K562 (cell line): Measurements from ENCODE around the gene HEPACAM2. TPM values are rescaled to one million over a fixed set of nuclear protein-coding genes. Genes with fewer than 3 reads are reported as not detected.

Source experiments
- ATAC-seq: fragments of 200-7000 bp; cut with Tn5 transposase; 3 replicates; pipeline ENCODE4 v1.9.1; 2020; ENCODE audit warnings: moderate library complexity
- BruUV-seq: library from RNA; stranded (reverse); fragments of 400-500 nt; replicated peaks from 2 replicates; lab custom pipeline; 2021; lab: Mats Ljungman, UMichigan
- CTCF ChIA-PET: fragments of 300-600 bp; formaldehyde crosslinking; extraction: SDS; loops from one replicate; lab custom pipeline; 2021; ENCODE audit warnings: low intra/inter-chr PET ratio; lab: Yijun Ruan, JAX
- POLR2A ChIA-PET: fragments of 300-600, 350-650 bp; sonication (Branson Sonifier 250); formaldehyde crosslinking; extraction: SDS; loops from one replicate; lab custom pipeline; 2021; ENCODE audit warnings: antibody characterized with exemption, inconsistent platforms; lab: Yijun Ruan, JAX
- DNase-seq, 4 experiments: peaks; one replicate each; pipeline versions ENCODE4 v3.0.0 to v3.0.0-alpha.2; 2011 to 2018; ENCODE audit warnings: low spot score in 3 of 4, mixed read lengths in 3 of 4; ENCODE audit errors: extremely low read depth in 1 of 4
- FAIRE-seq: peaks from 2 replicates; lab custom pipeline; 2011; peaks lifted over from hg19 to GRCh38; lab: Jason Lieb, UNC
- H2AFZ ChIP-seq: 2 replicates; pipeline ENCODE4 v1.6.0; 2011; ENCODE audit warnings: low read depth, low read length, control low read depth, inconsistent platforms
- H3K27ac ChIP-seq: fragments of 200-600 bp; 3 replicates; pipeline ENCODE4 v1.8.0; 2011; ENCODE audit warnings: low read depth, mild to moderate bottlenecking, control low read depth, inconsistent platforms, low read length, moderate library complexity, mixed read lengths; ENCODE audit errors: extremely low read depth
- H3K27me3 ChIP-seq, 2 experiments: fragments of 300-600 bp in 1 of 2; 2 replicates in 1 of 2; 3 replicates in 1 of 2; pipeline versions ENCODE4 v1.6.0 to v1.8.0; 2011; ENCODE audit warnings: inconsistent platforms in 2 of 2, low read length in 2 of 2, mild to moderate bottlenecking in 1 of 2, mixed read lengths in 1 of 2, moderate library complexity in 1 of 2; ENCODE audit not compliant: control insufficient read depth in 2 of 2, insufficient read depth in 2 of 2
- H3K36me3 ChIP-seq: fragments of 300-600 bp; 3 replicates; pipeline ENCODE4 v1.8.0; 2011; ENCODE audit warnings: mild to moderate bottlenecking, low read length, inconsistent platforms; ENCODE audit not compliant: control insufficient read depth, insufficient read depth
- H3K4me1 ChIP-seq, 2 experiments: fragments of 200-600 bp in 1 of 2; replicated peaks in 1 of 2; 2 replicates in 1 of 2; 3 replicates in 1 of 2; pipeline versions ENCODE4 v1.5.1 to v1.8.0; 2011; ENCODE audit warnings: inconsistent platforms in 2 of 2, low read length in 2 of 2, mild to moderate bottlenecking in 1 of 2, mixed read lengths in 1 of 2, moderate library complexity in 1 of 2; ENCODE audit not compliant: control insufficient read depth in 2 of 2, insufficient read depth in 2 of 2
- H3K4me2 ChIP-seq: 2 replicates; pipeline ENCODE4 v1.6.1; 2011; ENCODE audit warnings: low read length, control low read depth, inconsistent platforms, mixed read lengths; ENCODE audit not compliant: insufficient read depth
- H3K4me3 ChIP-seq: fragments of 200-600 bp; sonication (generic), shearing (Covaris generic); 2 replicates; pipeline ENCODE4 v1.5.1; 2016; ENCODE audit warnings: control low read depth, inconsistent platforms
- H3K79me2 ChIP-seq: fragments of 200-600 bp; 3 replicates; pipeline ENCODE4 v1.8.0; 2011; ENCODE audit warnings: low read length, inconsistent platforms; ENCODE audit not compliant: control insufficient read depth, insufficient read depth
- H3K9ac ChIP-seq, 2 experiments: 2 replicates each; pipeline versions ENCODE4 v1.6.0 to v1.6.1; 2011; ENCODE audit warnings: low read depth in 2 of 2, low read length in 2 of 2, control low read depth in 1 of 2, inconsistent platforms in 1 of 2, mild to moderate bottlenecking in 1 of 2, mixed read lengths in 1 of 2; ENCODE audit not compliant: insufficient read depth in 1 of 2
- H3K9me1 ChIP-seq: one replicate; pipeline ENCODE4 v1.6.0; 2011; ENCODE audit warnings: inconsistent platforms, mild to moderate bottlenecking, low read length, moderate library complexity; ENCODE audit not compliant: control insufficient read depth, insufficient read depth
- H3K9me3 ChIP-seq: replicated peaks from 2 replicates; pipeline ENCODE4 v1.5.1; 2011; ENCODE audit warnings: low read depth, low read length, inconsistent platforms; ENCODE audit not compliant: control insufficient read depth, insufficient read depth
- H4K20me1 ChIP-seq: replicated peaks from 2 replicates; pipeline ENCODE4 v1.6.1; 2011; ENCODE audit warnings: low read length, inconsistent platforms, mixed read lengths; ENCODE audit not compliant: control insufficient read depth, insufficient read depth
- ARNT ChIP-seq, 2 experiments: fragments of 450-650 bp; IDR thresholded peaks; 2 replicates each; pipeline ENCODE4 v1.6.1; 2016; ENCODE audit warnings: mild to moderate bottlenecking in 1 of 2
- C11orf30 ChIP-seq: fragments of 450-650 bp; IDR thresholded peaks from 2 replicates; pipeline ENCODE4 v1.6.1; 2016; ENCODE audit warnings: low read depth, mild to moderate bottlenecking
- CUX1 ChIP-seq: fragments of 200-800 bp; sonication (Bioruptor generic); IDR thresholded peaks from 2 replicates; pipeline ENCODE4 v1.6.1; 2016; ENCODE audit warnings: missing genetic modification characterization, missing compliant biosample characterization
- FOXK2 ChIP-seq, 2 experiments: fragments of 450-650 bp; IDR thresholded peaks in 1 of 2; conservative IDR thresholded peaks in 1 of 2; 2 replicates each; pipeline ENCODE4 v1.6.1; 2016; ENCODE audit warnings: low read depth in 2 of 2, mild to moderate bottlenecking in 1 of 2
- MAFG ChIP-seq: fragments of 450-650 bp; conservative IDR thresholded peaks from 2 replicates; pipeline ENCODE4 v1.6.1; 2016; ENCODE audit warnings: missing genetic modification characterization, missing compliant biosample characterization
- NFE2 ChIP-seq: IDR thresholded peaks from 2 replicates; pipeline ENCODE4 v1.6.1; 2014; ENCODE audit warnings: antibody characterized with exemption, low read depth
- NONO ChIP-seq, 2 experiments: fragments of 200-400 bp in 1 of 2; fragments of 450-650 bp in 1 of 2; formaldehyde crosslinking in 1 of 2; IDR thresholded peaks; 2 replicates each; pipeline ENCODE4 v1.6.1; 2017; ENCODE audit warnings: low read depth in 2 of 2, mild to moderate bottlenecking in 2 of 2, moderate library complexity in 2 of 2, low read length in 1 of 2
- PRDM10 ChIP-seq: fragments of 450-650 bp; IDR thresholded peaks from 2 replicates; pipeline ENCODE4 v1.6.1; 2018; ENCODE audit not compliant: partially characterized antibody
- SPI1 ChIP-seq: IDR thresholded peaks from 2 replicates; pipeline ENCODE4 v1.6.1; 2011; ENCODE audit warnings: low read depth, low read length, control low read depth, borderline replicate concordance
- TCF3 ChIP-seq: sonication (generic); formaldehyde crosslinking; IDR thresholded peaks from 2 replicates; pipeline ENCODE4 v1.4.0; 2020; ENCODE audit warnings: mild to moderate bottlenecking, missing genetic modification reagents
- ZNF316 ChIP-seq: fragments of 450-650 bp; IDR thresholded peaks from 2 replicates; pipeline ENCODE4 v1.6.1; 2016
- WGBS: fragments of 100-300 bp; shearing (Covaris generic); methylation state at CpG from one replicate; pipeline ENCODE4 v1.1.6; 2016; ENCODE audit warnings: low coverage, mixed read lengths; ENCODE audit not compliant: insufficient coverage; ENCODE audit errors: missing lambda C conversion rate; 5-methylcytosine and 5-hydroxymethylcytosine counted together
- in situ Hi-C: fragments of 300-500 bp; cut with MboI; formaldehyde crosslinking; loops from 4 replicates; pipeline ENCODE4 v1.15.0; 2018; ENCODE audit warnings: inconsistent platforms, mixed read lengths
- intact Hi-C: fragments of 100-400 bp; cut with micrococcal nuclease; formaldehyde crosslinking; loops from 2 replicates; pipeline ENCODE4 v1.14.2; 2022
- polyA plus RNA-seq, 8 experiments: library from polyadenylated mRNA; depleted of rRNA in 4 of 8; stranded (reverse) in 5 of 8; unstranded in 3 of 8; fragments of >200 nt; fragmentation: Nextera tagmentation in 2 of 8; fragmentation: Illumina TruSeq in 1 of 8; extraction: Ambion mirVana in 2 of 8; extraction: Trizol in 1 of 8; gene quantifications; 2 replicates each; pipeline versions ENCODE4 v1.2.1 to v1.2.3, GENCODE V29; 2011 to 2014; ENCODE audit warnings: inconsistent platforms in 1 of 8, missing spikeins in 1 of 8
- total RNA-seq, 7 experiments: library from RNA; depleted of rRNA in 6 of 7; stranded (reverse); fragments of >200 nt in 6 of 7; fragmentation: Illumina TruSeq in 2 of 7; extraction: Trizol in 2 of 7; gene quantifications; 2 replicates each; pipeline versions ENCODE4 v1.2.1 to v1.2.3, GENCODE V29; 2011 to 2021; ENCODE audit warnings: low replicate concordance in 1 of 7

HEPACAM2 gene
- total and polyA plus RNA-seq, 9 of the 15 experiments (the other 6 are each of a cell fraction or from before 2014, with no cell fraction given), result 2.0 to 6.5 (median 3.9) TPM

- in situ Hi-C loops, result no loop called here
- TF ChIP-seq NFE2, result peak; percentile 90
- no peak for TF ChIP-seq NONO (IDR thresholded peaks at IDR 0.05; ENCODE audit: low read depth in 2 of 2, low read length in 1 of 2)
- TF ChIP-seq PRDM10, result peak; percentile 93
- peak; percentile 86 for TF ChIP-seq ZNF316
- peak; percentile 89 for TF ChIP-seq SPI1
- peak in 1 of 2 experiments; percentile 29; a peak in 1 of 4 replicates for TF ChIP-seq FOXK2 (conservative IDR thresholded peaks at IDR 0.05 in 1 of 2, IDR thresholded peaks at IDR 0.05 in 1 of 2; ENCODE audit: low read depth in 2 of 2)
- no peak for TF ChIP-seq CUX1 (CRISPR knock-in tag)
- TF ChIP-seq MAFG (tag), result peak; percentile 82
- no peak for TF ChIP-seq ARNT (IDR thresholded peaks at IDR 0.05)
- TF ChIP-seq TCF3 (CRISPR knock-in tag), result no peak
- peak; percentile 63 for TF ChIP-seq C11orf30
Measured at GRCh38 chr7:93146472-93147141, 79.7 kb downstream of the HEPACAM2 start.

More at GRCh38 chr7:93146472-93147141, 79.7 kb downstream of the HEPACAM2 start:
- Histone ChIP-seq H3K79me2 (no peaks in the 10 kb centered on the region), H3K36me3 (no peaks in the 10 kb centered on the region), H4K20me1 (no peaks in the 10 kb centered on the region), H3K4me3 (no peak overlapping the region), H3K27ac (peak overlapping the region; percentile 23; the same call in 2 of the 3 replicates), H3K4me1 (peaks cover 0 to 12% of the 10 kb centered on the region in 2 experiments; a peak in 1 of 5 replicates), H3K9me1 (no peaks in the 10 kb centered on the region), H3K9me3 (no peaks in the 10 kb centered on the region), H3K9ac (peak overlapping the region in 1 of 2 experiments; percentile 26; a peak in 1 of 4 replicates), H3K4me2 (peak overlapping the region; percentile 51), H3K27me3 (peaks cover 0 to 4% of the 10 kb centered on the region in 2 experiments; a peak in 1 of 5 replicates), H2AFZ (peak overlapping the region; percentile 82)
- FAIRE-seq, result peak; percentile 35
- ChIA-PET CTCF (no interaction called here), POLR2A (no interaction called here)
- peak in 2 of 4 experiments; percentile 27 to 45 for DNase-seq
- WGBS, result 16% methylated on average over 5 of the region's 5 CpGs
- intact Hi-C loops, result loop anchor here (2.0 kb wide), 1 partner anchor 28 kb away; no protein-coding TSS in a partner anchor
- ATAC-seq, result peak; percentile 83
- BruUV-seq, result no TSS peak
